Keratinocyte (primary cell): ENCODE data around the gene NMB. TPM values are rescaled to one million over a fixed set of nuclear protein-coding genes. Genes with fewer than 3 reads are reported as not detected.

Experiments
- DNase-seq: peaks from one replicate; pipeline ENCODE4 v3.0.0-alpha.2; 2011; ENCODE audit warnings: low read depth, missing footprints, low spot score
- FAIRE-seq: peaks from 2 replicates; lab custom pipeline; 2011; peaks lifted over from hg19 to GRCh38; lab: Jason Lieb, UNC
- H2AFZ ChIP-seq: 2 replicates; pipeline ENCODE4 v1.6.0; 2012; ENCODE audit warnings: low read length, control low read depth, inconsistent platforms; ENCODE audit not compliant: control insufficient read depth
- H3K27ac ChIP-seq: 2 replicates; pipeline ENCODE4 v1.5.1; 2011; ENCODE audit warnings: low read length; ENCODE audit not compliant: control insufficient read depth, insufficient read depth
- H3K27me3 ChIP-seq: 3 replicates; pipeline ENCODE4 v1.6.0; 2011; ENCODE audit warnings: low read length; ENCODE audit not compliant: control insufficient read depth, insufficient read depth; ENCODE audit errors: extremely low read depth
- H3K36me3 ChIP-seq, 2 experiments: 2 replicates in 1 of 2; 3 replicates in 1 of 2; pipeline ENCODE4 v1.5.1; 2011; ENCODE audit warnings: low read length in 2 of 2, mild to moderate bottlenecking in 1 of 2; ENCODE audit not compliant: control insufficient read depth in 2 of 2, insufficient read depth in 2 of 2; ENCODE audit errors: extremely low read depth in 1 of 2
- H3K4me1 ChIP-seq: 3 replicates; pipeline ENCODE4 v1.5.1; 2011; ENCODE audit warnings: low read length; ENCODE audit not compliant: control insufficient read depth, insufficient read depth; ENCODE audit errors: extremely low read depth
- H3K4me2 ChIP-seq: 3 replicates; pipeline ENCODE4 v1.6.0; 2011; ENCODE audit warnings: low read depth, low read length; ENCODE audit not compliant: control insufficient read depth, insufficient read depth; ENCODE audit errors: extremely low read depth
- H3K4me3 ChIP-seq, 3 experiments: fragments of 200-600 bp in 1 of 3; sonication (generic) in 1 of 3; 2 replicates in 2 of 3; 3 replicates in 1 of 3; pipeline ENCODE4 v1.5.1; 2011 to 2016; ENCODE audit warnings: low read length in 3 of 3, mild to moderate bottlenecking in 3 of 3, control low read depth in 2 of 3, inconsistent platforms in 1 of 3, low read depth in 1 of 3, mixed read lengths in 1 of 3, mixed run types in 1 of 3, moderate library complexity in 1 of 3; ENCODE audit not compliant: control insufficient read depth in 2 of 3, insufficient read depth in 2 of 3; ENCODE audit errors: extremely low read depth in 1 of 3
- H3K79me2 ChIP-seq: 2 replicates; pipeline ENCODE4 v1.6.0; 2012; ENCODE audit warnings: low read length; ENCODE audit not compliant: control insufficient read depth, insufficient read depth
- H3K9ac ChIP-seq: 3 replicates; pipeline ENCODE4 v1.6.0; 2011; ENCODE audit warnings: low read length; ENCODE audit not compliant: control insufficient read depth, insufficient read depth; ENCODE audit errors: extremely low read depth
- H3K9me1 ChIP-seq: 3 replicates; pipeline ENCODE4 v1.6.0; 2011; ENCODE audit warnings: low read length; ENCODE audit not compliant: control insufficient read depth, insufficient read depth; ENCODE audit errors: extremely low read depth
- H3K9me3 ChIP-seq: 2 replicates; pipeline ENCODE4 v1.5.1; 2012; ENCODE audit warnings: low read depth, low read length; ENCODE audit not compliant: control insufficient read depth
- H4K20me1 ChIP-seq: 3 replicates; pipeline ENCODE4 v1.6.0; 2011; ENCODE audit warnings: low read length; ENCODE audit not compliant: control insufficient read depth, insufficient read depth; ENCODE audit errors: extremely low read depth
- CTCF ChIP-seq, 3 experiments: IDR thresholded peaks in 1 of 3; conservative IDR thresholded peaks in 1 of 3; optimal IDR thresholded peaks in 1 of 3; 2 replicates in 2 of 3; 3 replicates in 1 of 3; pipeline versions ENCODE3 to v1.5.1; 2011; ENCODE audit warnings: low read length in 3 of 3, mild to moderate bottlenecking in 3 of 3, moderate library complexity in 2 of 3, control low read depth in 1 of 3, inconsistent platforms in 1 of 3; ENCODE audit not compliant: insufficient read depth in 2 of 3; ENCODE audit errors: extremely low read depth in 1 of 3
- EZH2 ChIP-seq: IDR thresholded peaks from one replicate; pipeline ENCODE4 v1.6.1; 2012; ENCODE audit warnings: inconsistent platforms, mild to moderate bottlenecking, low read length, moderate library complexity
- dilution Hi-C: fragments of 300-500 bp; cut with MboI; formaldehyde crosslinking; loops from one replicate; pipeline ENCODE4 v1.7.0; 2020; ENCODE audit warnings: low sequenced_read_pairs; ENCODE audit not compliant: extremely low pct_ligation_motif_present
- polyA plus RNA-seq, 5 experiments: library from polyadenylated mRNA; depleted of rRNA in 3 of 5; stranded (reverse) in 3 of 5; stranded (forward) in 1 of 5; unstranded in 1 of 5; fragments of >200 nt; gene quantifications; 1 replicate in 1 of 5; 2 replicates in 3 of 5; 3 replicates in 1 of 5; pipeline versions ENCODE4 v1.2.1 to v1.2.3, GENCODE V29; 2011 to 2012; ENCODE audit warnings: missing spikeins in 2 of 5, low read depth in 1 of 5, low replicate concordance in 1 of 5

Gene NMB
- polyA plus RNA-seq, 1 donor (not counting 4 experiments of a cell fraction or from before 2014, with no cell fraction given), result 3.9 TPM

GRCh38 chr15:84657748-84658079, 285 bp downstream of the NMB start:
- dilution Hi-C loops, result no loop called here
- peak overlapping the region; percentile 73 for H3K9ac ChIP-seq
- peak overlapping the region; percentile 53 for H2AFZ ChIP-seq
- peak overlapping the region; percentile 15 for H3K27ac ChIP-seq
- no peaks in the 10 kb centered on the region for H3K9me1 ChIP-seq
- no peaks in the 10 kb centered on the region for H3K27me3 ChIP-seq
- no peaks in the 10 kb centered on the region for H4K20me1 ChIP-seq
- DNase-seq (no peak), FAIRE-seq (no peak)
- H3K36me3 ChIP-seq, result peaks cover 0 to 5% of the 10 kb centered on the region in 2 experiments
- peak overlapping the region; percentile 70 for H3K4me2 ChIP-seq
- peaks cover 25% of the 10 kb centered on the region for H3K4me1 ChIP-seq
- H3K4me3 ChIP-seq, result peak overlapping the region; percentile 37 to 71 (median 65)
- H3K79me2 ChIP-seq, result peaks cover 13% of the 10 kb centered on the region
- TF ChIP-seq CTCF (optimal IDR thresholded peaks at IDR 0.05 in 1 of 3, IDR thresholded peaks at IDR 0.05 in 1 of 3, conservative IDR thresholded peaks at IDR 0.05 in 1 of 3; ENCODE audit: extremely low read depth in 1 of 3, insufficient read depth in 2 of 3, low read length in 3 of 3), result no peak
- TF ChIP-seq EZH2, result no peak
- H3K9me3 ChIP-seq, result no peaks in the 10 kb centered on the region

DNA sequence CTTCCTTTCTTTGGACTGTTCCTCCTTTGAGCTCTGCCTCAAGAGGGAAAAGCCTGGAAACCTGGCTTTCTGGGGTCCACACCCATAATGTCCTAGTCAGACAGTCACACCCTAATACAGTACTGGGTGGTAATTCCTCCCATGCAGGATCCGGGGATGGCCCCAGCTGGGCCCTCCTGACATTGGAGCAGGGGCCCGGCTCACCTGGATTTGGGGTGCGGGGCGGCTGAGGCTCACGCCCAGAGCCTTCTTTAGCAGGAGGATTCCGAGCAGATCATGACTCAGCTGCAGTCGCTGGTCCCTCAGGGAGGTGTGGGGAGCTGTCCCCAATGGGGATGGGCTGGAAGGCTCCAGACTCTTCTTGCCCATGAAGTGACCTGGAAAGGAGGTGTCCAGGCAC, 1.0 kb downstream of the NMB start:
- FAIRE-seq (no peak), DNase-seq (no peak)
- peaks cover 0 to 5% of the 10 kb centered on the region in 2 experiments for H3K36me3 ChIP-seq
- H3K9ac ChIP-seq, result no peak overlapping the region
- H3K9me1 ChIP-seq, result no peaks in the 10 kb centered on the region
- H3K4me1 ChIP-seq, result peaks cover 28% of the 10 kb centered on the region
- no peak overlapping the region for H3K4me2 ChIP-seq
- no peaks in the 10 kb centered on the region for H3K9me3 ChIP-seq
- dilution Hi-C loops, result no loop called here
- no peak overlapping the region for H2AFZ ChIP-seq
- no peaks in the 10 kb centered on the region for H4K20me1 ChIP-seq
- no peak overlapping the region for H3K27ac ChIP-seq
- H3K27me3 ChIP-seq, result no peaks in the 10 kb centered on the region
- no peak for TF ChIP-seq CTCF (optimal IDR thresholded peaks at IDR 0.05 in 1 of 3, IDR thresholded peaks at IDR 0.05 in 1 of 3, conservative IDR thresholded peaks at IDR 0.05 in 1 of 3; ENCODE audit: extremely low read depth in 1 of 3, insufficient read depth in 2 of 3, low read length in 3 of 3)
- TF ChIP-seq EZH2, result no peak
- H3K79me2 ChIP-seq, result peaks cover 19% of the 10 kb centered on the region
- no peak overlapping the region for H3K4me3 ChIP-seq
